Renal pelvis (tissue), 4 donors: ENCODE measurements around the gene CMC1. TPM values are rescaled to one million over a fixed set of nuclear protein-coding genes. Genes with fewer than 3 reads are reported as not detected.

Source experiments
- DNase-seq: peaks from one replicate; pipeline ENCODE4 v3.0.0-alpha.2; 2013
- polyA plus RNA-seq, 3 donors: library from polyadenylated mRNA; unstranded; fragments of 120-200 nt; gene quantifications; one replicate each; pipeline ENCODE4 v1.2.1, GENCODE V29; 2013; ENCODE audit not compliant: insufficient read length in 3 of 3

Gene CMC1
- polyA plus RNA-seq, 3 donors = 28.0 to 32.8 (median 31.9) TPM

GRCh38 chr3:28348629-28349468, 107.4 kb downstream of the CMC1 start, which contains the start of the genes AZI2 and ZCWPW2:
Gene AZI2, minus strand, starts transcription at chr3:28348824. Its CDS starts 8,207 bp downstream, at chr3:28340617.
Gene ZCWPW2, plus strand, starts transcription at chr3:28348721. Its CDS starts 64,348 bp downstream, at chr3:28413069.
- DNase-seq = peak; percentile 96

- no peak for DNase-seq
Measured at GRCh38 chr3:28349469-28350000, 108.1 kb downstream of the CMC1 start.

Other genes with a start within 250 kb of the CMC1 start
- 1 to 10 TPM; 1.8 to 1.9 (median 1.8) TPM for gene ZCWPW2, start 107.1 kb downstream of the CMC1 start, polyA plus RNA-seq
- gene AZI2, start 107.2 kb downstream of the CMC1 start, polyA plus RNA-seq = 100 to 1,000 TPM in 1 of 3 donors, 10 to 100 TPM in 2; 77.4 to 104 (median 96.1) TPM